Measurements from ENCODE around the gene NUFIP1. TPM values are rescaled to one million over a fixed set of nuclear protein-coding genes. Genes with fewer than 3 reads are reported as not detected.
"Not testable (repeated sequence)": the region's sequence is repeated elsewhere in the genome, so short reads cannot be mapped to it uniquely, and the experiment has no call there.

NUFIP1 gene
- total and polyA plus RNA-seq, 4 experiments from 2014 or later: 3.8 to 4.8 (median 4.4) TPM

DNA sequence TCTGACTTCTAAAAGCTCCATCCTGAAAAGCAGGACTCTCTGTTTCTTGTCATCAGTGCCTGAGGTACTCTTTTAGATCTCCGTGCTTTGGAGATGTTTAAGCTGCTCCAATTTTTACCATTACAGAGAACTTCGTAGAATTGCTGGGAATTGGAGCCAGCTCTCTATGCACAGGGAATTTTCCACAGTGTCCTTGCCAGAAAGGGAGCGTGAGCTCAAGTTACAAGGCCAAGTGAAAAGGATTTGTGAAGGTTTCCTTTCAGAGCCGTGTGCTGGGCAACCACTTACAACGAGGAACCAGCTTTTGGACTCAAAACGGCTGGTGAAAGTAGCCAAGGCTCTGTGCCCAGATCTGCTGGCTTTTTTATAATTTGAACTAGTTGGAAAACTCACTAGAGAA, 82.6 kb downstream of the NUFIP1 start:
- no peaks in the 10 kb centered on the region for H3K36me3 ChIP-seq (ENCODE audit: insufficient read depth, low read length)
- Mint-ChIP-seq H3K4me3 (no peak overlapping the region), H3K4me1 (no peaks in the 10 kb centered on the region), H3K27me3 (peaks cover 9% of the 10 kb centered on the region in 2 donors), H3K36me3 (peaks cover 0 to 3% of the 10 kb centered on the region in 2 donors), H3K27ac (no peak overlapping the region), H3K9me3 (peaks cover 0 to 18% (median 10%) of the 10 kb centered on the region in 8 donors)
- no peaks in the 10 kb centered on the region for H3K9me3 ChIP-seq (ENCODE audit: control insufficient read depth in 1 of 2, low read length in 2 of 2)
- H3K27ac ChIP-seq (ENCODE audit: low read depth, low read length): no peak overlapping the region
- intact Hi-C loops (cut with micrococcal nuclease): no loop called here
- no peak overlapping the region for H3K4me3 ChIP-seq (ENCODE audit: low read length in 2 of 2)
- DNase-seq: no peak
- ChIA-PET POLR2A (ENCODE audit: partially characterized antibody) (no interaction called here), CTCF (ENCODE audit: partially characterized antibody) (interaction anchor here (0.7 kb wide), 1 partner anchor 8 kb away, joined by 3 read pairs; no protein-coding TSS in a partner anchor)
- no peaks in the 10 kb centered on the region for H3K4me1 ChIP-seq (ENCODE audit: insufficient read depth, low read length)
- H3K27me3 ChIP-seq (ENCODE audit: insufficient read depth, low read length): no peaks in the 10 kb centered on the region

DNA sequence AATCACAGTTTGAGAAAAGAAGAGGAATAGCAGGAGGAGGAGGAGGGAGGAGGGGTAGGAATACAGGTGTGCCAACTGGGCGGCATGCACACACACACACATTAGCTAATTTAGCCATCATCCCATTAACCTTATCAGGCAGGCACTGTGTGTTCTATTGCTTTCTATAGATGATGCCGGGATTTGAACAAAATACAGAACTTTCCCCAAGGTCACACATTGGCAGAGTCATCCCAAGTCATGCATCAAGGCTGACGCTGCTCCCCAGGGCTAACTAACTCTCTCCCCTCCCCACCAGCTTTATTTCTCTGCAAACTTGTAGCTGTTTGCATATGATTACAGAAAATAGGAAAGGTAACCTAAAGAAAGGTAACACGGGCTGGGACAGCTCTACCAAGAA, 83.0 kb downstream of the NUFIP1 start:
- H3K4me3 Mint-ChIP-seq: no peak overlapping the region
- peaks cover 9 to 10% of the 10 kb centered on the region in 2 donors for H3K27me3 Mint-ChIP-seq
- no peak overlapping the region for H3K27ac Mint-ChIP-seq
- Histone ChIP-seq H3K36me3 (ENCODE audit: insufficient read depth, low read length) (no peaks in the 10 kb centered on the region), H3K4me3 (ENCODE audit: low read length in 2 of 2) (no peak overlapping the region), H3K4me1 (ENCODE audit: insufficient read depth, low read length) (no peaks in the 10 kb centered on the region), H3K27ac (ENCODE audit: low read depth, low read length) (no peak overlapping the region), H3K9me3 (ENCODE audit: control insufficient read depth in 1 of 2, low read length in 2 of 2) (no peaks in the 10 kb centered on the region), H3K27me3 (ENCODE audit: insufficient read depth, low read length) (no peaks in the 10 kb centered on the region)
- intact Hi-C loops (cut with micrococcal nuclease): no loop called here
- no peaks in the 10 kb centered on the region for H3K4me1 Mint-ChIP-seq
- POLR2A ChIA-PET (ENCODE audit: partially characterized antibody): no interaction called here
- CTCF ChIA-PET (ENCODE audit: partially characterized antibody): interaction anchor here (0.7 kb wide), 1 partner anchor 9 kb away, joined by 3 read pairs; no protein-coding TSS in a partner anchor
- H3K9me3 Mint-ChIP-seq: peaks cover 0 to 13% (median 6%) of the 10 kb centered on the region in 8 donors
- H3K36me3 Mint-ChIP-seq: peaks cover 0 to 2% of the 10 kb centered on the region in 2 donors
- no peak for DNase-seq

DNA sequence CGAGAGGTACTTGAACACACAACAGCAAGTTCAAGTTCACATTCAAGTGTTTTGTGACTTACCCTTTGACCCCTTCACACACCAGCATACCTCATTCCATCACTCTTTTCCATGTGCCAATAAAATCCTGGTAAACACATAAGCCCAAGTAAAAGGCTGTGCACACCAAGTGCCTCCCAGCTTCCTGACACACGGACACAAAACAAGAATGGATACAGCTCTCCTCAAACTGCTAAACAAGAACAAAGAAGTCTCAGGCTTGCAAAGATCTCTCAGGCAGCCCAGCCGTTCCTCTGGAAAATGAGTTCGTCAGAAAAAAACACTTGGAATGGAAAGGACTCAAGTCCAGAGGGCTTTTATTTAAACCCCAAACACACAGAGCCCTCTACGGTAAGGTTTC, 83.7 kb downstream of the NUFIP1 start:
- ChIA-PET POLR2A (ENCODE audit: partially characterized antibody) (no interaction called here), CTCF (ENCODE audit: partially characterized antibody) (no interaction called here)
- no peaks in the 10 kb centered on the region for H3K4me1 Mint-ChIP-seq
- H3K36me3 Mint-ChIP-seq: no peaks in the 10 kb centered on the region
- Histone ChIP-seq H3K4me1 (ENCODE audit: insufficient read depth, low read length) (no peaks in the 10 kb centered on the region), H3K36me3 (ENCODE audit: insufficient read depth, low read length) (no peaks in the 10 kb centered on the region), H3K9me3 (ENCODE audit: control insufficient read depth in 1 of 2, low read length in 2 of 2) (no peaks in the 10 kb centered on the region), H3K4me3 (ENCODE audit: low read length in 2 of 2) (no peak overlapping the region), H3K27me3 (ENCODE audit: insufficient read depth, low read length) (no peaks in the 10 kb centered on the region), H3K27ac (ENCODE audit: low read depth, low read length) (no peak overlapping the region)
- peaks cover 9 to 10% of the 10 kb centered on the region in 2 donors for H3K27me3 Mint-ChIP-seq
- H3K9me3 Mint-ChIP-seq: peaks cover 0 to 6% (median under 1%) of the 10 kb centered on the region in 8 donors
- no peak overlapping the region for H3K4me3 Mint-ChIP-seq
- DNase-seq: no peak
- intact Hi-C loops (cut with micrococcal nuclease): no loop called here
- H3K27ac Mint-ChIP-seq: no peak overlapping the region

DNA sequence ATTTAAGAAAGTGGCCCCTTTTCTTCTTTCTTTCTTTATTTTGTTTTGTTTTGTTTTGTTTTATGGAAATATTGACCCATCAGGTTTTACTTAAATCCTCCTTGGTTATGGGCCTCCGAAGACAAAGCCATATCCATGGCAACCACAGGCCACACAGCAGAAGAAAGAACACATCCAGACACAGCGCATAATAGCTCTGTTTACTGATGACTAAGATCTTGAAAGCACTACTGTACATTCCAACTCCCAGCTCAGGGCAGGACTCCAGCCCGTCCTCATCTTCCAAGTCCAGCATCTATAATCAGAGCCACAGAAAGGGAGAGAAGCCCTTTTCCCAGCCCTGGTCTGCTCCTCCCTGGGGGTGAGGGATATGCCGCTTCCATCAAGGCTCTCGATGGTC, 84.3 kb downstream of the NUFIP1 start:
- no peaks in the 10 kb centered on the region for H3K36me3 Mint-ChIP-seq
- Histone ChIP-seq H3K27me3 (ENCODE audit: insufficient read depth, low read length) (no peaks in the 10 kb centered on the region), H3K4me3 (ENCODE audit: low read length in 2 of 2) (no peak overlapping the region), H3K36me3 (ENCODE audit: insufficient read depth, low read length) (no peaks in the 10 kb centered on the region), H3K9me3 (ENCODE audit: control insufficient read depth in 1 of 2, low read length in 2 of 2) (no peaks in the 10 kb centered on the region), H3K4me1 (ENCODE audit: insufficient read depth, low read length) (no peaks in the 10 kb centered on the region), H3K27ac (ENCODE audit: low read depth, low read length) (no peak overlapping the region)
- intact Hi-C loops (cut with micrococcal nuclease): no loop called here
- ChIA-PET CTCF (ENCODE audit: partially characterized antibody) (no interaction called here), POLR2A (ENCODE audit: partially characterized antibody) (no interaction called here)
- H3K27me3 Mint-ChIP-seq: peaks cover 9 to 10% of the 10 kb centered on the region in 2 donors
- H3K9me3 Mint-ChIP-seq: peaks cover 0 to 1% (median 0%) of the 10 kb centered on the region in 8 donors
- no peak for DNase-seq
- no peaks in the 10 kb centered on the region for H3K4me1 Mint-ChIP-seq
- H3K4me3 Mint-ChIP-seq: no peak overlapping the region
- no peak overlapping the region for H3K27ac Mint-ChIP-seq

DNA sequence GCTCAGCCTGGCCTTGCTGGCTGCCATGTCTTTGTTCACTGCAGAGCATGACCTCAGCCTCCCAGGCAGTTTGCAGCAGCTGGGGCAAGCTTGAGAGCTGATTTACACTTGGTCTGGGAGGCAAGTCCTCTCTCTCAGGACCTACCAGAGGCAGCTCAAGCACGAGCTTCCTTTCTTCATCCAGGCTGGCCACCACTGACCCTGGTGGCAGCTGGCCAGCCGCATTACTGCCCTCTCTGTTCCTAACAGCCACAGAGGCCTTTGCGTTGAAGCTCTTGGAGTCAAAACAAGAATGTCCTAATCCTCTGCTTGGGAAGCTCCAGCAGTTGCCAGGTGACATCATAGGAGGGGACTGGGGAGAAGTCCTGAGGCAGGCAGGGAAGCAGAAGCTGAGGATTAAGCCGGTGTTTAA, 85.7 kb downstream of the NUFIP1 start:
- intact Hi-C loops (cut with micrococcal nuclease): no loop called here
- H3K27ac ChIP-seq (ENCODE audit: low read depth, low read length): no peak overlapping the region
- ChIA-PET POLR2A (ENCODE audit: partially characterized antibody) (no interaction called here), CTCF (ENCODE audit: partially characterized antibody) (no interaction called here)
- no peaks in the 10 kb centered on the region for H3K27me3 ChIP-seq (ENCODE audit: insufficient read depth, low read length)
- H3K9me3 ChIP-seq (ENCODE audit: control insufficient read depth in 1 of 2, low read length in 2 of 2): no peaks in the 10 kb centered on the region
- no peak overlapping the region for H3K27ac Mint-ChIP-seq
- no peaks in the 10 kb centered on the region for H3K4me1 ChIP-seq (ENCODE audit: insufficient read depth, low read length)
- H3K36me3 ChIP-seq (ENCODE audit: insufficient read depth, low read length): no peaks in the 10 kb centered on the region
- no peak overlapping the region for H3K4me3 ChIP-seq (ENCODE audit: low read length in 2 of 2)
- H3K36me3 Mint-ChIP-seq: no peaks in the 10 kb centered on the region
- H3K4me1 Mint-ChIP-seq: no peaks in the 10 kb centered on the region
- DNase-seq: no peak
- H3K27me3 Mint-ChIP-seq: peaks cover 9 to 10% of the 10 kb centered on the region in 2 donors
- no peak overlapping the region for H3K4me3 Mint-ChIP-seq
- H3K9me3 Mint-ChIP-seq: peaks cover 0 to 3% (median 0%) of the 10 kb centered on the region in 8 donors

DNA sequence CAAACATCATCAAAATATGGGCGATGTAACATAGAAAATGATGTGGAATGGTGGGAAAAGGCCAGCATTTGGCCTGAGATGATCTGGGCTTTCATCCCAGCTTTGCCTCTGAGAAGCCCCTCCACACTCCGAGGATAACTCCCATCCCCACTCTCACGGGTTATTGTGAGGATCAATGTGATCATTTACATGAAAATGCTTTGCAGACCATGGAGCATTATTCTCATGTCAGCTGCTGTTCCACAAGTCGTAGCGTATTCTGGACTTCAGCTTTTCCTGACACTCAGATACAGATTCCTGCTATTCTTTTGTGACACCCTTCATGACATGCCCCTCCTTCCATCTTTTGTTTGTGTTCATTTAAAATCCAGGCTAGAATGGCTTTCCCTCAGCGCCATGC, 86.5 kb downstream of the NUFIP1 start:
- no peak overlapping the region for H3K4me3 ChIP-seq (ENCODE audit: low read length in 2 of 2)
- no peaks in the 10 kb centered on the region for H3K36me3 ChIP-seq (ENCODE audit: insufficient read depth, low read length)
- no peaks in the 10 kb centered on the region for H3K27me3 ChIP-seq (ENCODE audit: insufficient read depth, low read length)
- H3K27ac ChIP-seq (ENCODE audit: low read depth, low read length): no peak overlapping the region
- H3K9me3 Mint-ChIP-seq: peaks cover 0 to 4% (median 0%) of the 10 kb centered on the region in 8 donors
- intact Hi-C loops (cut with micrococcal nuclease): no loop called here
- no peak overlapping the region for H3K4me3 Mint-ChIP-seq
- H3K9me3 ChIP-seq (ENCODE audit: control insufficient read depth in 1 of 2, low read length in 2 of 2): no peaks in the 10 kb centered on the region
- POLR2A ChIA-PET (ENCODE audit: partially characterized antibody): no interaction called here
- no peak overlapping the region for H3K27ac Mint-ChIP-seq
- CTCF ChIA-PET (ENCODE audit: partially characterized antibody): no interaction called here
- H3K36me3 Mint-ChIP-seq: no peaks in the 10 kb centered on the region
- H3K4me1 ChIP-seq (ENCODE audit: insufficient read depth, low read length): no peaks in the 10 kb centered on the region
- peaks cover 9 to 12% of the 10 kb centered on the region in 2 donors for H3K27me3 Mint-ChIP-seq
- DNase-seq: no peak
- H3K4me1 Mint-ChIP-seq: no peaks in the 10 kb centered on the region

DNA sequence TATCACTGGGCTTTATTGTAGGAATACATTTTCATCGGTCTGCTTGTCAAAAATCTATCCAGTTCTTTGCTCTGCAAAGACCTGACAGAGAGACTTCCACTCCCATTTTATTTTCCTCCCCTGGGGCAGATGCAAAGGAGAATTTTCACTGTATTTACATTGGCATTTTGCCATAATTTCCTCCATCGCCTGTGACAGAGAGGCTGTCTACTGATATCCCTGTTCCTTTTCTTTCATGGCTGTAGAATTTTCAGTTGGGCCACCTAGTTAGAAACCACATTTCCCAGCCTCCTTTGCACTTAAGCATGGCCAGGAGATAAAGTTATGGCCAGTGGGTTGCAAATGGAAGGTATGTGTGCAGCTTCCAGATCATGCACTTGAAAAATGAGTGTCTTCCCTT, 89.3 kb downstream of the NUFIP1 start:
- CTCF ChIA-PET (ENCODE audit: partially characterized antibody): no interaction called here
- POLR2A ChIA-PET (ENCODE audit: partially characterized antibody): no interaction called here
- Mint-ChIP-seq H3K4me3 (no peak overlapping the region), H3K4me1 (no peaks in the 10 kb centered on the region), H3K27ac (no peak overlapping the region), H3K27me3 (peaks cover 6 to 13% of the 10 kb centered on the region in 2 donors), H3K9me3 (peaks cover 0 to 4% (median 0%) of the 10 kb centered on the region in 8 donors), H3K36me3 (no peaks in the 10 kb centered on the region)
- H3K9me3 ChIP-seq (ENCODE audit: control insufficient read depth in 1 of 2, low read length in 2 of 2): no peaks in the 10 kb centered on the region
- no peak overlapping the region for H3K4me3 ChIP-seq (ENCODE audit: low read length in 2 of 2)
- H3K27ac ChIP-seq (ENCODE audit: low read depth, low read length): no peak overlapping the region
- no peaks in the 10 kb centered on the region for H3K4me1 ChIP-seq (ENCODE audit: insufficient read depth, low read length)
- intact Hi-C loops (cut with micrococcal nuclease): no loop called here
- no peak for DNase-seq
- H3K36me3 ChIP-seq (ENCODE audit: insufficient read depth, low read length): no peaks in the 10 kb centered on the region
- H3K27me3 ChIP-seq (ENCODE audit: insufficient read depth, low read length): no peaks in the 10 kb centered on the region

DNA sequence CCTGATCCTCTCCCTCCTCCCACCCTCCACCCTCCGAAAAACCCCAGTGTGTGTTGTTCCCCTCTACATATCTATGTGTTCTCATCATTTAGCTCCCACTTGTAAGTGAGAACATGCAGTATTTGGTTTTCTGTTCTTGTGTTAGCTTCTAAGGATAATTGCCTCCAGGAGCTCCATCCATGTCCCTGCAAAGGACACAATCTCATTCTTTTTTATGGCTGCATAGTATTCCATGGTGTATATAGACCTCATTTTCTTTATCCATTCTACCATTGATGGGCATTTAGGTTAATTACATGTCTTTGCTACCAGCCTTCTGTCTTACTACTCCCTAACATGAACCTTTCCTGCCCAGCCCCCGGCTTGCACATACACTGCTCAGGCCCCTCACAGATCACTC, 91.0 kb downstream of the NUFIP1 start:
- POLR2A ChIA-PET (ENCODE audit: partially characterized antibody); H3K27ac ChIP-seq (ENCODE audit: low read depth, low read length); intact Hi-C loops (cut with micrococcal nuclease); H3K27me3 Mint-ChIP-seq; H3K9me3 Mint-ChIP-seq; CTCF ChIA-PET (ENCODE audit: partially characterized antibody); DNase-seq; H3K27ac Mint-ChIP-seq; H3K4me3 ChIP-seq (ENCODE audit: low read length in 2 of 2); H3K27me3 ChIP-seq (ENCODE audit: insufficient read depth, low read length); H3K4me3 Mint-ChIP-seq; H3K4me1 ChIP-seq (ENCODE audit: insufficient read depth, low read length); H3K4me1 Mint-ChIP-seq; H3K36me3 ChIP-seq (ENCODE audit: insufficient read depth, low read length); H3K36me3 Mint-ChIP-seq; H3K9me3 ChIP-seq (ENCODE audit: control insufficient read depth in 1 of 2, low read length in 2 of 2): not testable (repeated sequence)
